NCI-H1436 treated with DMSO at 0.1 percent for 48 hours (cell line): ENCODE measurements around the gene F10.
"Not testable (repeated sequence)": the region's sequence is repeated elsewhere in the genome, so short reads cannot be mapped to it uniquely, and the experiment has no call there.

Experiments used
- DNase-seq: peaks from one replicate; lab custom pipeline; 2025; lab: John Stamatoyannopoulos, UW

Gene F10

GRCh38 chr13:113122550-113123225 lies at the start of gene F10:
Gene F10, plus strand, starts transcription at chr13:113122799. Its CDS starts 57 bp downstream, at chr13:113122856.
- no peak for DNase-seq

GRCh38 chr13:113073942-113074341 lies 48.7 kb upstream of the F10 start:
- no peak for DNase-seq

- DNase-seq: no peak
Observed at GRCh38 chr13:113074401-113074800, 48.2 kb upstream of the F10 start.

- DNase-seq: no peak
Observed at GRCh38 chr13:113074876-113075275, 47.7 kb upstream of the F10 start.

- no peak for DNase-seq
Observed at GRCh38 chr13:113075711-113076110, 46.9 kb upstream of the F10 start.

GRCh38 chr13:113076681-113077401 lies 45.8 kb upstream of the F10 start:
- DNase-seq: no peak

- DNase-seq: no peak
Observed at GRCh38 chr13:113077566-113077952, 45.0 kb upstream of the F10 start.

GRCh38 chr13:113077953-113078901 lies 44.4 kb upstream of the F10 start:
- no peak for DNase-seq

GRCh38 chr13:113078902-113079780 lies 43.5 kb upstream of the F10 start:
- no peak for DNase-seq

- not testable (repeated sequence) for DNase-seq
Observed at GRCh38 chr13:113079781-113080080, 42.9 kb upstream of the F10 start.

- no peak for DNase-seq
Observed at GRCh38 chr13:113080361-113080831, 42.2 kb upstream of the F10 start.

GRCh38 chr13:113080901-113081521 lies 41.6 kb upstream of the F10 start:
- no peak for DNase-seq

- no peak for DNase-seq
Observed at GRCh38 chr13:113082198-113083021, 40.2 kb upstream of the F10 start.

GRCh38 chr13:113083022-113083373 lies 39.6 kb upstream of the F10 start:
- no peak for DNase-seq

GRCh38 chr13:113083402-113084061 lies 39.1 kb upstream of the F10 start:
- DNase-seq: peak; percentile 82

GRCh38 chr13:113084094-113084942 lies 38.3 kb upstream of the F10 start:
- DNase-seq: no peak

GRCh38 chr13:113084943-113085540 lies 37.6 kb upstream of the F10 start:
- no peak for DNase-seq

GRCh38 chr13:113086031-113086750 lies 36.4 kb upstream of the F10 start:
- no peak for DNase-seq
